Ishikawa (cell line): ENCODE results near the gene ATP5F1D.

Experiments
- CEBPB ChIP-seq: IDR thresholded peaks from 2 replicates; pipeline ENCODE4 v1.6.1; 2012
- CREB1 ChIP-seq: IDR thresholded peaks from 2 replicates; pipeline ENCODE4 v1.6.1; 2012; ENCODE audit warnings: low read depth
- EGR1 ChIP-seq: IDR thresholded peaks from 2 replicates; pipeline ENCODE4 v1.6.1; 2012
- EP300 ChIP-seq: IDR thresholded peaks from 2 replicates; pipeline ENCODE4 v1.6.1; 2012; ENCODE audit warnings: borderline replicate concordance
- FOXM1 ChIP-seq: IDR thresholded peaks from 2 replicates; pipeline ENCODE4 v1.6.1; 2012; ENCODE audit warnings: low read depth, borderline replicate concordance
- NFIC ChIP-seq: IDR thresholded peaks from 2 replicates; pipeline ENCODE4 v1.6.1; 2012
- RAD21 ChIP-seq: IDR thresholded peaks from 2 replicates; pipeline ENCODE4 v1.6.1; 2012; ENCODE audit warnings: low read depth
- TAF1 ChIP-seq: IDR thresholded peaks from 2 replicates; pipeline ENCODE4 v1.6.1; 2012; ENCODE audit warnings: low read depth, mild to moderate bottlenecking
- TCF12 ChIP-seq: IDR thresholded peaks from 2 replicates; pipeline ENCODE4 v1.6.1; 2012; ENCODE audit warnings: low read depth
- TEAD4 ChIP-seq: IDR thresholded peaks from 2 replicates; pipeline ENCODE4 v1.6.1; 2012
- YY1 ChIP-seq: IDR thresholded peaks from 2 replicates; pipeline ENCODE4 v1.6.1; 2012; ENCODE audit warnings: low read depth
- ZBTB7A ChIP-seq: IDR thresholded peaks from 2 replicates; pipeline ENCODE4 v1.6.1; 2012; ENCODE audit warnings: low read depth
- TF ChIP-seq, protein P1 (sequence below): IDR thresholded peaks from 2 replicates; pipeline ENCODE4 v1.6.1; 2012
- TF ChIP-seq, protein P2 (sequence below): IDR thresholded peaks from 2 replicates; pipeline ENCODE4 v1.6.1; 2012; ENCODE audit warnings: low read depth, mild to moderate bottlenecking
- TF ChIP-seq, protein P3 (sequence below): IDR thresholded peaks from 2 replicates; pipeline ENCODE4 v1.6.1; 2012

Gene ATP5F1D

GRCh38 chr19:1233115-1233667, 8.4 kb upstream of the ATP5F1D start:
- no peak for TF ChIP-seq EP300

GRCh38 chr19:1234051-1234954, 7.2 kb upstream of the ATP5F1D start:
- TF ChIP-seq NFIC (no peak), FOXM1 (no peak), EP300 (no peak), TEAD4 (no peak), CEBPB (no peak), RAD21 (no peak), CREB1 (no peak), ZBTB7A (no peak), TCF12 (no peak), TAF1 (no peak), YY1 (no peak), EGR1 (no peak)
- TF ChIP-seq, protein P1, sequence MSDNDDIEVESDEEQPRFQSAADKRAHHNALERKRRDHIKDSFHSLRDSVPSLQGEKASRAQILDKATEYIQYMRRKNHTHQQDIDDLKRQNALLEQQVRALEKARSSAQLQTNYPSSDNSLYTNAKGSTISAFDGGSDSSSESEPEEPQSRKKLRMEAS, result no peak
- TF ChIP-seq, protein P2, sequence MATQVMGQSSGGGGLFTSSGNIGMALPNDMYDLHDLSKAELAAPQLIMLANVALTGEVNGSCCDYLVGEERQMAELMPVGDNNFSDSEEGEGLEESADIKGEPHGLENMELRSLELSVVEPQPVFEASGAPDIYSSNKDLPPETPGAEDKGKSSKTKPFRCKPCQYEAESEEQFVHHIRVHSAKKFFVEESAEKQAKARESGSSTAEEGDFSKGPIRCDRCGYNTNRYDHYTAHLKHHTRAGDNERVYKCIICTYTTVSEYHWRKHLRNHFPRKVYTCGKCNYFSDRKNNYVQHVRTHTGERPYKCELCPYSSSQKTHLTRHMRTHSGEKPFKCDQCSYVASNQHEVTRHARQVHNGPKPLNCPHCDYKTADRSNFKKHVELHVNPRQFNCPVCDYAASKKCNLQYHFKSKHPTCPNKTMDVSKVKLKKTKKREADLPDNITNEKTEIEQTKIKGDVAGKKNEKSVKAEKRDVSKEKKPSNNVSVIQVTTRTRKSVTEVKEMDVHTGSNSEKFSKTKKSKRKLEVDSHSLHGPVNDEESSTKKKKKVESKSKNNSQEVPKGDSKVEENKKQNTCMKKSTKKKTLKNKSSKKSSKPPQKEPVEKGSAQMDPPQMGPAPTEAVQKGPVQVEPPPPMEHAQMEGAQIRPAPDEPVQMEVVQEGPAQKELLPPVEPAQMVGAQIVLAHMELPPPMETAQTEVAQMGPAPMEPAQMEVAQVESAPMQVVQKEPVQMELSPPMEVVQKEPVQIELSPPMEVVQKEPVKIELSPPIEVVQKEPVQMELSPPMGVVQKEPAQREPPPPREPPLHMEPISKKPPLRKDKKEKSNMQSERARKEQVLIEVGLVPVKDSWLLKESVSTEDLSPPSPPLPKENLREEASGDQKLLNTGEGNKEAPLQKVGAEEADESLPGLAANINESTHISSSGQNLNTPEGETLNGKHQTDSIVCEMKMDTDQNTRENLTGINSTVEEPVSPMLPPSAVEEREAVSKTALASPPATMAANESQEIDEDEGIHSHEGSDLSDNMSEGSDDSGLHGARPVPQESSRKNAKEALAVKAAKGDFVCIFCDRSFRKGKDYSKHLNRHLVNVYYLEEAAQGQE, result no peak
- TF ChIP-seq, protein P3, sequence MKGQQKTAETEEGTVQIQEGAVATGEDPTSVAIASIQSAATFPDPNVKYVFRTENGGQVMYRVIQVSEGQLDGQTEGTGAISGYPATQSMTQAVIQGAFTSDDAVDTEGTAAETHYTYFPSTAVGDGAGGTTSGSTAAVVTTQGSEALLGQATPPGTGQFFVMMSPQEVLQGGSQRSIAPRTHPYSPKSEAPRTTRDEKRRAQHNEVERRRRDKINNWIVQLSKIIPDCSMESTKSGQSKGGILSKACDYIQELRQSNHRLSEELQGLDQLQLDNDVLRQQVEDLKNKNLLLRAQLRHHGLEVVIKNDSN, result no peak

- TF ChIP-seq NFIC (no peak), TEAD4 (no peak), CREB1 (no peak), CEBPB (no peak), RAD21 (no peak), YY1 (no peak), ZBTB7A (no peak), EP300 (no peak), FOXM1 (no peak), TAF1 (no peak), EGR1 (no peak), TCF12 (no peak)
- TF ChIP-seq, protein P2, result no peak
- TF ChIP-seq, protein P3, result no peak
- TF ChIP-seq, protein P1, result no peak
Measured at GRCh38 chr19:1234955-1235380, 6.6 kb upstream of the ATP5F1D start.

DNA sequence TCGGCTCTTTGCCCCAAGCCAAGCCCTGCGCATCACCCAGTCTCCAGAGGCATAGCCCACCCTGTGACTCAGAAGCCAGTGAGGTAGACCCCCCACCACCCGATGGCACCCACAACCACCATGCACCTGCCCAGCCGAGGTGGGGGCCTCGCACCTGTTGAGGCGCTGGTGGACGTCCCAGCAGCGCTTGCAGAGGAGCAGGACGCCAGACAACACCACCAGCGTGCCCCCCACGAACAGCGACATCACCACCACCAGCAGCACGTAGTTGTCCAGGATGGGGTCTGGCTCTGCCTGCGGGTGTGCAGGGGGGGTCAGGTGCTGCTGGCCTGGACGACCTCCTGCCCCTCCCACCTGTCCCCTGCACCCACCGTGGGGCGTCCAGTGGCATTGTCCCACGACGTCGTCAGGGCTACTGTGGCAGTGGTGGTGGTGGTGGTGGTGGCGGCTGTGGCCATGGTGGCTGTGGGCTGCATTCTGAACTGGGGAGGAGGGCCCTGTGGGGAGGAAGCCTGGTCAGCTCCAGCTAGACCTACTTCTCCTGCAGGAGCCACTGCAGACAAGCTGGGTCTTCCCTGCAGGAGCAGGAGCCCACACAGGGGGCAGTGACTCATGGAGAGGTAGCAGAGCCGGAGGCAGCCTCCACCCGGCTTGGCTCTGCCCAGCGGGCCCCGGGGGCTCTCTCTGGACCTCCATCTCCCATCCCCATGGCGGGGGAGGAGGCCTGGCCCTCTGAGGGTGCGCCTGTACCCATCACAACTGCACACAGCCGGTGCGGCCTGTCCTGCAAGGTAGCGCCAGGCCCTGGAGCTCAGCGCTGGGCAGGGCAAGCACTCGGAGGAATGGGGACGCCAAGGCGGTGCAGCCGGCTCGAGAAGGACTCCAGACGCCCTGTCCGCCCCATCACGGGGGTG, 5.7 kb upstream of the ATP5F1D start:
- TF ChIP-seq CREB1, result no peak
- no peak for TF ChIP-seq TCF12
- TF ChIP-seq CEBPB, result no peak
- TF ChIP-seq, protein P3, result no peak
- TF ChIP-seq, protein P1, result no peak
- no peak for TF ChIP-seq TEAD4
- TF ChIP-seq NFIC, result no peak
- TF ChIP-seq EP300, result no peak
- TF ChIP-seq, protein P2, result no peak
- no peak for TF ChIP-seq YY1
- no peak for TF ChIP-seq RAD21
- no peak for TF ChIP-seq EGR1
- no peak for TF ChIP-seq FOXM1
